B cell (primary cell): ENCODE measurements around the gene NRXN2.

Experiments used
- EZH2 ChIP-seq: IDR thresholded peaks from 2 replicates; pipeline ENCODE4 v1.6.1; 2012; ENCODE audit warnings: borderline replicate concordance, low read depth, mild to moderate bottlenecking, moderate library complexity, low read length; ENCODE audit not compliant: insufficient read depth, poor library complexity, severe bottlenecking
- TF ChIP-seq, protein P1 (sequence below): fragments of 200-600 bp; IDR thresholded peaks from one replicate; pipeline ENCODE4 v1.8.0; 2022; ENCODE audit warnings: antibody characterized with exemption, mild to moderate bottlenecking

DNA sequence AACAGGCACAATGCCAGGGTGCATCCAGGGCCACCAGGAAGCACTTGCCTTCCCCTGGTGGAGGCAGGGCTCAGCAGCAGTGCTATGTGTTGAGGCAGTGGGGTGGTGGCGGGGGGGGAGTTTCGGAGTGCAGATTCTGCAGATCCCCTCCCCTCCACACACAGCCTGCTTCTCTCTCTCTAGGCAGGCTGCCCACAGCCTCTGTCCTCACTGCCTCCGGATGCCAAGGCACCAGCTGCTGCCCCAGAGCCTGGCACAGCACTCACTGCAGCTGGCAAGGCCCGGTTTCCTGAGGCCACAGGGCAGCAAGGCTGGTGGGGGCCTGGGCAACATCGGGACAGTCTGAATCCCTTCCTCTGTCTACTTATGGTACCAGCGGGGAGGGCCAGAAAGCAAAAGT, 35.8 kb downstream of the NRXN2 start:
- TF ChIP-seq, protein P1, sequence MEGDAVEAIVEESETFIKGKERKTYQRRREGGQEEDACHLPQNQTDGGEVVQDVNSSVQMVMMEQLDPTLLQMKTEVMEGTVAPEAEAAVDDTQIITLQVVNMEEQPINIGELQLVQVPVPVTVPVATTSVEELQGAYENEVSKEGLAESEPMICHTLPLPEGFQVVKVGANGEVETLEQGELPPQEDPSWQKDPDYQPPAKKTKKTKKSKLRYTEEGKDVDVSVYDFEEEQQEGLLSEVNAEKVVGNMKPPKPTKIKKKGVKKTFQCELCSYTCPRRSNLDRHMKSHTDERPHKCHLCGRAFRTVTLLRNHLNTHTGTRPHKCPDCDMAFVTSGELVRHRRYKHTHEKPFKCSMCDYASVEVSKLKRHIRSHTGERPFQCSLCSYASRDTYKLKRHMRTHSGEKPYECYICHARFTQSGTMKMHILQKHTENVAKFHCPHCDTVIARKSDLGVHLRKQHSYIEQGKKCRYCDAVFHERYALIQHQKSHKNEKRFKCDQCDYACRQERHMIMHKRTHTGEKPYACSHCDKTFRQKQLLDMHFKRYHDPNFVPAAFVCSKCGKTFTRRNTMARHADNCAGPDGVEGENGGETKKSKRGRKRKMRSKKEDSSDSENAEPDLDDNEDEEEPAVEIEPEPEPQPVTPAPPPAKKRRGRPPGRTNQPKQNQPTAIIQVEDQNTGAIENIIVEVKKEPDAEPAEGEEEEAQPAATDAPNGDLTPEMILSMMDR: no peak
- TF ChIP-seq EZH2: no peak
